Testis (tissue), 2 donors: Measurements from ENCODE around the gene PSMB7.

Source experiments
- CTCF ChIP-seq, 3 experiments: fragments of 450-650 bp in 2 of 3; fragments of 200-600 bp in 1 of 3; sonication (generic) in 1 of 3; IDR thresholded peaks; one replicate each; pipeline ENCODE4 v1.5.1; 2016 to 2019; ENCODE audit warnings: antibody characterized with exemption in 3 of 3, mild to moderate bottlenecking in 2 of 3, moderate library complexity in 1 of 3
- POLR2A ChIP-seq: fragments of 450-650 bp; IDR thresholded peaks from one replicate; pipeline ENCODE4 v1.6.1; 2017; ENCODE audit warnings: antibody characterized with exemption, mild to moderate bottlenecking, moderate library complexity

GRCh38 chr9:124357721-124358361 lies 57.4 kb downstream of the PSMB7 start:
- TF ChIP-seq CTCF (IDR thresholded peaks at IDR 0.05) (no peak), POLR2A (no peak)
